ENCODE results near the gene SRL. TPM values are rescaled to one million over a fixed set of nuclear protein-coding genes. Genes with fewer than 3 reads are reported as not detected.

Gene SRL
- polyA plus RNA-seq, 1 donor from 2014 or later, result not detected

GRCh38 chr16:4239682-4240175 is 2.2 kb downstream of the SRL start:
- H3K4me3 ChIP-seq (ENCODE audit: low read length), result no peak overlapping the region
- no peaks in the 10 kb centered on the region for H4K20me1 ChIP-seq (ENCODE audit: insufficient read depth)
- no peaks in the 10 kb centered on the region for H3K9me3 ChIP-seq (ENCODE audit: low read length)
- no peak overlapping the region for H2AFZ ChIP-seq (ENCODE audit: low read depth, low read length)
- H3K9ac ChIP-seq (ENCODE audit: low read length), result no peak overlapping the region
- H3F3A ChIP-seq (ENCODE audit: insufficient read depth, low read length, poor library complexity, severe bottlenecking), result no peaks in the 10 kb centered on the region
- no peaks in the 10 kb centered on the region for H3K36me3 ChIP-seq (ENCODE audit: insufficient read depth, low read length)
- no peaks in the 10 kb centered on the region for H3K9me2 ChIP-seq (ENCODE audit: insufficient read depth, low read length)
- H3K27ac ChIP-seq (ENCODE audit: low read length), result no peak overlapping the region
- H3K4me2 ChIP-seq (ENCODE audit: low read length), result no peak overlapping the region
- no peaks in the 10 kb centered on the region for H3K79me2 ChIP-seq (replicated peaks; ENCODE audit: insufficient read depth, low read length)
- H3K27me3 ChIP-seq (ENCODE audit: insufficient read depth, low read depth, low read length), result no peaks in the 10 kb centered on the region
- no peak for TF ChIP-seq EP300 (conservative IDR thresholded peaks at IDR 0.05; ENCODE audit: poor library complexity, severe bottlenecking)
- no peak for TF ChIP-seq POLR2AphosphoS5 (IDR thresholded peaks at IDR 0.05)
- TF ChIP-seq RAD21 (conservative IDR thresholded peaks at IDR 0.05), result no peak
- TF ChIP-seq SMC3 (conservative IDR thresholded peaks at IDR 0.05; ENCODE audit: poor library complexity), result no peak
- no peak for TF ChIP-seq EZH2 (IDR thresholded peaks at IDR 0.05; ENCODE audit: borderline replicate concordance, insufficient read depth, low read length, poor library complexity, severe bottlenecking)

DNA sequence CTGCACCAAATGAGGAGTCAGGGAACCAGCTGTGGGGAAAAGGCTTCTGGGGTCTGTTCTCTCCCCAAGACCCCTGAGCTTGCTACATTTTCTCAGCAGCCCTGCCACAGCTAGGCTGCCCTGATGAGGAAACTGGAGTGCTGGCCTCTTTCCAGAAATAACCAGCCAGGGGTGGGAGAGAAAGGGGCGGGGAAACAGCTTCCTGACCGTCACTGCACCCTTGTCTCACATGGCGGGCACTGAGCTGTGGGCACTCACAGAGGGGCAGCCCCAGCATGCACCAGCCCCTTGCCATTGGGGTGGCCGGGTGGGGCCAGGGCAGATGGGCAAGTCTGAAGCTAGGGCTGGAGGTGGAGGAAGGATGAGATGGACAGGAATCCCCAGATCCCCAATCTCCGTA is 2.9 kb downstream of the SRL start:
- no peaks in the 10 kb centered on the region for H3K79me2 ChIP-seq (replicated peaks; ENCODE audit: insufficient read depth, low read length)
- no peaks in the 10 kb centered on the region for H3K27me3 ChIP-seq (ENCODE audit: insufficient read depth, low read depth, low read length)
- H3K27ac ChIP-seq (ENCODE audit: low read length), result no peak overlapping the region
- H3K9me3 ChIP-seq (ENCODE audit: low read length), result no peaks in the 10 kb centered on the region
- H4K20me1 ChIP-seq (ENCODE audit: insufficient read depth), result no peaks in the 10 kb centered on the region
- H3K4me2 ChIP-seq (ENCODE audit: low read length), result no peak overlapping the region
- H3K4me3 ChIP-seq (ENCODE audit: low read length), result no peak overlapping the region
- no peak overlapping the region for H3K9ac ChIP-seq (ENCODE audit: low read length)
- H3K9me2 ChIP-seq (ENCODE audit: insufficient read depth, low read length), result no peaks in the 10 kb centered on the region
- no peaks in the 10 kb centered on the region for H3F3A ChIP-seq (ENCODE audit: insufficient read depth, low read length, poor library complexity, severe bottlenecking)
- H2AFZ ChIP-seq (ENCODE audit: low read depth, low read length), result no peak overlapping the region
- TF ChIP-seq, protein P1, sequence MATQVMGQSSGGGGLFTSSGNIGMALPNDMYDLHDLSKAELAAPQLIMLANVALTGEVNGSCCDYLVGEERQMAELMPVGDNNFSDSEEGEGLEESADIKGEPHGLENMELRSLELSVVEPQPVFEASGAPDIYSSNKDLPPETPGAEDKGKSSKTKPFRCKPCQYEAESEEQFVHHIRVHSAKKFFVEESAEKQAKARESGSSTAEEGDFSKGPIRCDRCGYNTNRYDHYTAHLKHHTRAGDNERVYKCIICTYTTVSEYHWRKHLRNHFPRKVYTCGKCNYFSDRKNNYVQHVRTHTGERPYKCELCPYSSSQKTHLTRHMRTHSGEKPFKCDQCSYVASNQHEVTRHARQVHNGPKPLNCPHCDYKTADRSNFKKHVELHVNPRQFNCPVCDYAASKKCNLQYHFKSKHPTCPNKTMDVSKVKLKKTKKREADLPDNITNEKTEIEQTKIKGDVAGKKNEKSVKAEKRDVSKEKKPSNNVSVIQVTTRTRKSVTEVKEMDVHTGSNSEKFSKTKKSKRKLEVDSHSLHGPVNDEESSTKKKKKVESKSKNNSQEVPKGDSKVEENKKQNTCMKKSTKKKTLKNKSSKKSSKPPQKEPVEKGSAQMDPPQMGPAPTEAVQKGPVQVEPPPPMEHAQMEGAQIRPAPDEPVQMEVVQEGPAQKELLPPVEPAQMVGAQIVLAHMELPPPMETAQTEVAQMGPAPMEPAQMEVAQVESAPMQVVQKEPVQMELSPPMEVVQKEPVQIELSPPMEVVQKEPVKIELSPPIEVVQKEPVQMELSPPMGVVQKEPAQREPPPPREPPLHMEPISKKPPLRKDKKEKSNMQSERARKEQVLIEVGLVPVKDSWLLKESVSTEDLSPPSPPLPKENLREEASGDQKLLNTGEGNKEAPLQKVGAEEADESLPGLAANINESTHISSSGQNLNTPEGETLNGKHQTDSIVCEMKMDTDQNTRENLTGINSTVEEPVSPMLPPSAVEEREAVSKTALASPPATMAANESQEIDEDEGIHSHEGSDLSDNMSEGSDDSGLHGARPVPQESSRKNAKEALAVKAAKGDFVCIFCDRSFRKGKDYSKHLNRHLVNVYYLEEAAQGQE (IDR thresholded peaks at IDR 0.05; ENCODE audit: borderline replicate concordance), result no peak
- TF ChIP-seq MXI1 (conservative IDR thresholded peaks at IDR 0.05; ENCODE audit: poor library complexity, severe bottlenecking), result no peak
- no peak for TF ChIP-seq POLR2AphosphoS5 (IDR thresholded peaks at IDR 0.05)
- no peak for TF ChIP-seq EZH2 (IDR thresholded peaks at IDR 0.05; ENCODE audit: borderline replicate concordance, insufficient read depth, low read length, poor library complexity, severe bottlenecking)
- no peak for TF ChIP-seq RAD21 (conservative IDR thresholded peaks at IDR 0.05)
- no peak for TF ChIP-seq SMC3 (conservative IDR thresholded peaks at IDR 0.05; ENCODE audit: poor library complexity)
- TF ChIP-seq EP300 (conservative IDR thresholded peaks at IDR 0.05; ENCODE audit: poor library complexity, severe bottlenecking), result no peak
- TF ChIP-seq CTCF (IDR thresholded peaks at IDR 0.05; ENCODE audit: poor library complexity, severe bottlenecking), result no peak
- no peak for TF ChIP-seq TAF1 (IDR thresholded peaks at IDR 0.05; ENCODE audit: low read depth)
- no peaks in the 10 kb centered on the region for H3K36me3 ChIP-seq (ENCODE audit: insufficient read depth, low read length)
